Dermis microvascular lymphatic vessel endothelial cell (primary cell): ENCODE measurements around the gene DOC2A. TPM values are rescaled to one million over a fixed set of nuclear protein-coding genes. Genes with fewer than 3 reads are reported as not detected.

ENCODE experiments used
- DNase-seq, 2 donors: peaks; one replicate each; pipeline versions ENCODE4 v3.0.0 to v3.0.0-alpha.2; 2010; ENCODE audit warnings: low read depth in 2 of 2
- total RNA-seq: library from RNA; depleted of rRNA; stranded (reverse); fragments of >200 nt; gene quantifications from 2 replicates; pipeline ENCODE4 v1.2.1, GENCODE V29; 2014

The DOC2A gene
- total RNA-seq, 1 donor from 2014 or later, result under 0.01 TPM

DNA sequence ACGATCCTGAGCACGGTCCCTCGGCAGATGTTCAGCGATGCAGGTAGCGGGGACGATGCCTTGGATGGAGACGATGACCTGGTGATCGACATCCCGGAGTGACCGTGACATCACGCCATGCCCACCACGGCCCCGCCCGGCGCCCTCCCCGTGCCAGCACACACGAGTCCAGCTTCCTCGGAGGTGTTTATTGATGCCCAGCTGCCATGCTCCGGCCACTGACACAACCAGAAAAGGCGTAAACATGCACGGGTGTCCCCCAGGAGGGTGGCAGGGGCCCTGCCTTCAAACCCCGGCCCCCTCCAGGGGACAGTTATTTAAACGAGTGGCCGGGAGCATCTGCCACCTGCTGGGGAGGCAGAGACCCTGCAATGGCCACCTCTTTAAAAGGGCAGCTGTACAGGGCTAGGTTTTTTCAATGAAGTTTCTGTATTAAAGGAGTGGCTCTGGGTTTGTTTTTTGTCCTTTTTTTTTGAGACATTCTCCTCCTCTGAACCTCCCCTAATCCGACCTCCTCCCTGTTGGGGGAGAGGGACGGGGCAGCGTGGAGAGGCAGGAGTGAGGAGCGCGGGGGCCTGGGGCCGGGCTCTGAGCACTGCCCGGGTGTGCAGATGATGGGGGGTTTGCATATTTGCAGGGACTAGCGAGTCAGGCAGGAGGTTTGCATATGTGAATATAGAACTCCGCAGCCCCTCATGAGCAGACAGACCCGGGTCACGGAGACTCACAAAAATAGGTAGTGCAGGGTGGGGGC lies 5.3 kb downstream of the DOC2A start:
- DNase-seq, result peak; percentile 25 to 61

DNA sequence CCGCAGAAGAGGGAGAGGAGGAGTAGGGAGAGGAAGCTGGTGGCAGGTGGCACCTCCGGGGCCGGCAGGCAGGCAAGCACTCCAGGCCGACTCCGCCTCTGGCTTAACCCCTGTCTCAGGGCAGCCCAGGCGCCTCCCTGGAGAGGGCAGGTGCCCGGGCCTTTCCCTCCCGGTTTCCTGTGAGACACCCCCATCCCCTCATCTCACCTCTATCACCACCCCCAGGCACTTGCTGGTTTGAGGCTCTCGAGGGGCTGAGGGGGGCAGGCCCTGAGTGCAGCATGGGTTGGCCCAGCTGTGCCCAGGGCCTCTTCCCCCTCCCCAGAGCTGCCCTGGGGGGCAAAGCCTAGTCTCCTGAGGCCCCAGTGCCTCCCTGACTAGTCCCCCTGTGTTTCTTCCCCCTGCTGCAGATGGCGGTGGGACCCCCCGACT lies 6.0 kb downstream of the DOC2A start:
- no peak for DNase-seq

DNA sequence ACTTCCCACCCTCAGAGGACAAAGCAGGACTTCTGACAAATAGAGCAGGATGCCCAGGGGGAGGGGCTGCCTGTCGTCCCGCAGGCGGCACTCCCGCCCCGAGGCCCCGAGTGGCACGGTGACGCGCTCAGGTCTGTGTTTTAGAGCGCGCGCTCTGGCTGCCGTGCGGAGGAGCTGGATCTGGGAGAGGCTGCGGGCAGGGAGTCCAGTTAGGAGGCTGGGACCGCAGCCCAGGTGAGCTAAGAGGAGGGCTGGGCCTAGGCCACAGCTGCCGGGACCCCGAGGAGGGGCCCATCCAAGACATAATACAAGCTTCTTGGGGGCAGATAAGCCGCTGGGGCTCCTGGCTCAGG lies 6.4 kb downstream of the DOC2A start:
- DNase-seq, result no peak

DNA sequence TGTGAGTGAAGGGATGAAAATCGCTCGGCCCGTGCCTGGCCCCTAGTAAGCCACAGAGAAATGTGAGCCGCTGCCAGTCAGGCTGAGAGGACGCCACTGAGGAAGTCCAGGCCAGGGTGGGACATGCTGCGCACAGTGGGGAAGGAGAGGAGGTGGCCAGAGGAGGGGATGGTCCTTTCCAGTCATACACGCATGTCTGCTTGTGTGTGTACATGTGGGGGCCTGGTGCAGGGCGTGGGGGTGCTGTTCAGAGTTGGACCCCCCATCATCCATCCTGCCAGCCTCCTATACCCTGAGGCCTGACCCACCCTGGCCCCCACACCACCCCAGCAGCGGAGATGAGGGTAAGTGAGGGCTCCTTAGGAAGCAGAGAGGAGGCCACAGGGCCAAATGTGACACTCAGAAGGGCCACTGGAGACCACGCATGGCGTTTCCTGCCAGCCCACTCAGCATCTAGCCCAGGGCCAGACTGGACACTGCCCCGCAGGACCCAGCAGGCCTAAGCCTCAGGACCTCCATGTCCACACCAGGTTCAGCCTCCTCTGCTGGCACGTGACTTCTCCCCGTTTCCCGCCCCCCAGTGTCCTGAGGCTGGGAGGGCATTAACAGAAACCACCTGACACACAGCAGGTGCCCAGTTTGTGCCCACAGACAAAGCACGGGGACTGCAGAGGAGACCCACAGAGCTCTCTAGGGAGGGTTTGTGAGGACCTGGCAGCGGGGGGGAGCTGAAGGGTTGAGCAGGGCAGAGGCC lies 7.0 kb downstream of the DOC2A start:
- no peak for DNase-seq

DNA sequence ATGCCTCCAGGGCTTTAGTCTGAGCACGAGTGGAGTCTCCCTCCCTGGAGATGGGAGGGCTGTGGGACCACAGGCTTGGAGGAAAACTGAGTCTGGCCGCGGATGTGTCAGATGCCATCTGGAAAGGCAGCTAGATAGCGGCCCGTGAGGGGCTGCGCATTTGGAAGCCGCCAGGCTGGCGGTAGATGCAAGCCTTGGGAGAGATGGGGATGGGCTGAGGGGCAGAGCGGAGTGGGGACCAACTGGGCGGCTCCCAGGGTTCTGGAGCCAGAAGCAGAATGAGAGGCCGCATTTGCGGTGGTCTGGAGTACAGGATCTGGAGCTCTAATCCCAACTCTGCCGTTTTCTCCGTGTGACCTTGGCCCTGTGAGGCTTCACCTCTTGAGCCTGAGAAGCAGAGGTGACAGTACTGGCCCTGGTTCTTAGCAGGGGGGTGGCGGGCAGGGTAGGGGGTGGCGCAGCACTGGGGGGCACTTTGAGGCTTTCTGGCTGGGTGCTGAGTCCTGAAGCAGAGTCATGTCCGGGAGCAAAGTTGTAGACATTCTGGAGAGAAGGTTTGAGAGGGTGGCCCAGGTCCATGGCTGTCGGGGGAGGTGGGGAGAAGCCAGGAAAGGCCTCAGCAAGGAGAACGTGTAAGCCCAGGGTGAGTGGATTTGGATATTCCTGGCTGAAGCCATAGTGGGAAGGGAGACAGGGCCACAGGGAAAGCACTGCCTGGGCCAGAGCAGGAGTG lies 8.0 kb downstream of the DOC2A start:
- DNase-seq, result no peak

DNA sequence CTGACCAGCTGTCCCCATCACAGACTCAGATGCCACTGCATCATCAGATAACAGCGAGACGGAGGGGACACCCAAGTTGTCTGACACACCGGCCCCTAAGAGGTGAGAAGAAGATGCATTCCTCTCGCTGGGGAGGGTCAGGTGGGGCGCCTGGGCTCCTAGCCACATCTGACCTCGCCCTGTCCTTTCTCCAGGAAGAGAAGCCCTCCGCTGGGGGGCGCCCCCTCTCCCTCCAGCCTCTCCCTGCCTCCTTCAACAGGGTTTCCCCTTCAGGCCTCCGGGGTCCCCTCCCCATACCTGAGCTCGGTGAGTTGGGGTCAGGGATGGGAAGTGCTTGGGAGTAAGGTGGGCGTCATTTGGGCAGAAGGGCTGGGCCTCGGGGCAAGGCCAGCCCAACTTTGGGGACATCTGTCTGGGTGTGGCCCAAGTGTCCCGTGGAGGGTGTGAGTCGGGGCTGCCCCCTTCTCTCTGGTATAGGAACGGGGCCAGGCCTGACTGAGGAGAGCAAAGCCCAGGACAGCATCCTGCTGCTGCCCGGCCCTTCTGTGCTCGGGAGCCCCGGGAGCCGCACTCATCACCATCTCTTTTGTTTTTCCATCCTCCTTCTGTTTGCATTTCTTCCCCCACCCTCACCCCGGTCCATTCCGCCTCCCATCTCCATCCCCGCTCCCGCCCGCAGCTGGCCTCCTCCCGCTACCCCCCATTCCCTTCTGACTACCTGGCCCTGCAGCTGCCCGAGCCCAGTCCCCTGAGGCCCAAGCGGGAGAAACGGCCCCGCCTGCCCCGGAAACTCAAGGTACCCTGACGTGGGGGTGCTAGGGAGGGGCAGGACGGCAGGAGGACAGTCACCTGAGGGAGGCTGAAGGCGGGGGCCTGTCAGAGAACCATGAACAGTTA lies 9.8 kb downstream of the DOC2A start:
- no peak for DNase-seq

DNA sequence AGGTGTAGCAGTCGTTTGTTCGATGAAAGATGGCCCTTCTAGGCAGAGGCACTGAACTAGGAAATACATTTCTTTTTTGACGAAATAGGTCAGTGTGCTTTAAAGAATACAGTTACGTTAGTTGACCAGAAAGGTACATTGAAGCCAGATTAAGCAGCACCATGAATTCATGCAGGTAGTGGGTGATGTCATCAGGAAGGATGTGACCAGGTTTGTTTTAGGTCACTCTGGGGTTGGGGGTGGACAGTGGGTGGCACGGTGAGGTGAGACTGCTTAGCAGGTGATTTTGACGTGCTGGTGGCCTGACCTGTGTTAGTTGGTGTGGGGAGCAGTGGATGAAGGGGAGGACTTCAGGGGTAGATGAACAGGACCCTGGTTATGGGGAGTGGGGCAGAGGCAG lies 11.2 kb downstream of the DOC2A start:
- DNase-seq, result no peak

DNA sequence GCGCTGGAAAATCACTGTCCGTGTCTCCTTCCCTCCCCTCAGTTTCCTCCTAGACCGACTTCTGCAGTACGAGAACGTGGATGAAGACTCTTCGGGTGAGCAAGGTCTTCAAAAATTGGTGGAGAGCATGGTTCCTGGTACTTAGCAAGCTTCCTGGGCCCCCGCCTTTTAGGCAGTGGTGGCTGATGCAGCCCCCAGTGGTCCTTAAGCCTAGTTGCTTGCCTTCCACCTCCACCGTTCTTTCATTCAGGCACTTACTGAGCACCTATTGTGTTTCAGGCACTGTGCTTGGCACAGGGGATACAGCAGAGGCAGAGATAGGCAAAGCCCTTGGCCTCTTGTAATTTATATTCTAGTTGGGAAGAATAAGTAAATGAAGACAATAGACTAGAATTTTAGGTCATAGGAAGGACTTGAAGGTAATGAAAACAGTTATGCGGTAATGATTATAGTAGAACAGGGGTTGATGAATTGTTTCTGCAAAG lies 14.0 kb downstream of the DOC2A start:
- DNase-seq, result no peak

DNA sequence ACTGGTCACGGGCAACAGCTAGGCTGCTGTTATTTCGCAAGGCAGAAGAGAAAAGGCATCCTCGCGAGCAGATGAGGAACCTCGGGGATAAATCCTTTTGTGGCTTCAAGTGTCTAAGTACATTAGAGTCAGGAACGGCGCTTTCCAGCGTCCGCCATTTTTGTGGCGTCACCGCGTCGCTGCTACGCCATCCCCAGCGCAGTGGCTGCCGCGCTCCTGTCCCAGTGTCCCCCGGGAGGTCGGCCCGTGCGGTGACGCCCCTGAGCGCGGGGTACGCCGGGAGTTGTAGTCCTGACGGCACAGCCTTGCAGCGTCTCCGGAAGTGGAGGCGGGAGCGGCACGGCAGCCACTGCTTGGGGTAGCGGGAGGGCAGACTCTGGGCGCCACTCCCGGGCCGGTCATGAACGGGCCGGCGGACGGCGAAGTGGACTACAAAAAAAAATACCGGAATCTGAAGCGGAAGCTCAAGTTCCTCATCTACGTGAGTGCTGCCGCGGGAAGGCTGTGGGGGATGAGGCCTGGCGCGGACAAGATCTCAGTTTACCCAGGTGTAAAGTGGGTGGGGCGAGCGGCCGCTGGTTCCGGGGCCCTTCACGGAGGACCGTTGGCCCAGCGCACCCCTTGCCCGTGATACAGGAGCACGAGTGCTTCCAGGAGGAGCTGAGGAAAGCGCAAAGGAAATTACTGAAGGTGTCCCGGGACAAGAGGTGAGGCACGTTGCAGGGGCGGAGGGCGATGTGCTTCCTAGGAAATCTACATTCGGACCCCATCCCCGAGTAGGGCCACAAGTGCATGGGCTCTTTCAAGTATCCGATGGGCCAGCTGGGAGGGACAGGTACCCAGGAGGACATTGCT lies 14.7 kb downstream of the DOC2A start, which contains the start of gene INO80E:
TSS of gene INO80E (plus strand) at position 331 of the 855 bp plus-strand sequence. CDS start at position 401, 70 bp downstream.
- peak; percentile 89 to 96 for DNase-seq

DNA sequence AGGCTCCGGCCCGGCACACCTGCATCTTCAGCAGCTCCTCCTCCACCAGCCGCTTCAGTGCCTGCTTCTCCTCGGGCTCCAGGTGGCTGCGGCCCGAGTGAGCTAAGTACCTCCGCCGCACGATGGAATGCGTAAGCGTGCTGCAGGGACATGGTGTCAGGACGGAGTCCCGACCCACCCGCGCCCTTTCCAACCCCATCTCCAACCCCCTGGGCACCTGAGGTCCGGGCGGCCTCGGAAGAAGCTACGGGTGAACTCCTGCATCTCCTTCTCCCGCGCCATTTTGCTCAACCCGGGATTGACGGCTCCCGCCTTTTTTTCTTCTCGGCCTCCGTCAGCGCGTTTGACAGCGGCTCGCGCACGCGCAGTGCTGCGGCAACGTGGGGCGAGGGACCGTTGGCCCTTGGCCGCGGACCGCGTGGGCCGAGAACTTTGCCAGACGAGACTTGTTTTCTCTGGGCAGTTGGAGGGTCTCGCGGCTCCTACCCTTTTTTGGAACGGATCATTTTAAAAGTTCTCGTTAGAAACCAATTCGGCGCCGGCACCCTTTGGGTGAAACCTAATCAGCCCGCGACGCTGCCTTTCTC lies 15.4 kb downstream of the DOC2A start, which contains the start of gene HIRIP3:
TSS of gene HIRIP3 (minus strand) at position 294 of the 587 bp plus-strand sequence. CDS start at position 282, 12 bp downstream.
- peak; percentile 52 to 76 for DNase-seq

DNA sequence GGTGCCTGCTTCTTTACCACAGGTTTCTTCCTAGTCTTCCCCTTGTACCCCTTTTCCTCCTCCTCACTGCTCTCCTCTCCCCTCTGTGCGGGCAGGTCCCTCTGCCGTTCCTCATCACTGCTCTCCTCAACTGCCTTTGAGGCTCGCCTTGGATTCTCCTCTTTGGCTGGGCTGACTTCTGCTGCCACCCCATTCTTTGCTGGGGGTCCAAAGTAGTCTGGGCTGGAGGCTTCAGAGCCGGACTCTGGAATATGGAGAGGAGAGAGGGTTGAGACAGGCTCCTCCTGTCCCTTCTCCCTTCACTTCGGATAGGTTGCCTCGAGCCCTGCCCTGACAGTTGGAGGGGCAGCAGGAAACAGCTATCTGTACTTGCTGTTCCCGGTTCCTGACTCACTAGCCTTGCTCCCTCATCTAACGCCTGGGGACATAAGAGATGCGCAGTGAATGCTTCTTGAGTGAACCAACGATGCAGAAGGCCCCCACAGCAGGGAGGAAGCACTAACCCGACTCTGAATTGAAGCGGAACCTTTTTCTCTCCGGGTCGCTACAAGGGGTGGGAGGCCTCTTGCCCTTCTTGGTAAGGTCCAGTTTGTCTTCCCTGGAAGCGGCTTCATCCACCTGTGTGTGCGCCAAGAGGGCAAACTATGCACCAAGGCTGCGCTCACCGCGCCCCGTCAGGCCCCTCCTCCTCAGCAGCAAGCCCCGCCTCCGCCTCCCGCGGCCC lies 16.1 kb downstream of the DOC2A start:
- DNase-seq, result peak in 1 of 2 donors; percentile 32

DNA sequence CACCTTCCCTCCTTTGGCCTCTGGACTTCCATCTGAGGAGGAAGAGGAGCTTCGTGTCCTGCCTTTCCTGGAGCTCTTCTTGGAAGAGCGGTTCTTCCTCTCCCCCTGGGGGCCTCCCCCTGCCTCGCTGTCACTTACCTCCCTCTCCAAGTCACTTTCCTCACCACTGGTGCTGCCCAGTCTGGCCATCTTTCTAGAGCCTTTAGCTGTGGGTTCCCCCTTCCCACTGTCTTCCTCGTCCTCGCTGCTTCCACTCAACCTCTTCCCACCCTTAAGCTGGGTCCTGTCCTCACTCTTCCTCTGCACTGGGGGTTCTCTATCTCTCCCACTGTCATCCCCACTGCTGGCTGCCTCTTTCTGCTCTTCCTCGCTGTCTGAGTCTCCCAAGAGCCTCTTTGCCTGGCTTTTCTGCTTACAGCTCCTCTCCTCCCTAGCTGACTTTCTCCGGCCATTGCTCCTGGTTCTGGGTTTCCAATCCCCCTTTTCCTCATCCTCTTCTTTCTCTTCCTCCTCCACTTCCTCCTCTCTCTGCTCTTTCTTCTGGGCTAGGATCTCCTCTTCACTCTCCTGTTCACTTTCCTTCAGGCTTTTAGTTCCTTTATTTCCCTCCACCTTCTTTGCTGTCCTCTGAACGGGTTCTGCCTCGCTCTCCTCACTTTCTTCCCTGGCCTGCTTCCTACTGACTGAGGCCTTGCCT lies 16.8 kb downstream of the DOC2A start:
- no peak for DNase-seq

DNA sequence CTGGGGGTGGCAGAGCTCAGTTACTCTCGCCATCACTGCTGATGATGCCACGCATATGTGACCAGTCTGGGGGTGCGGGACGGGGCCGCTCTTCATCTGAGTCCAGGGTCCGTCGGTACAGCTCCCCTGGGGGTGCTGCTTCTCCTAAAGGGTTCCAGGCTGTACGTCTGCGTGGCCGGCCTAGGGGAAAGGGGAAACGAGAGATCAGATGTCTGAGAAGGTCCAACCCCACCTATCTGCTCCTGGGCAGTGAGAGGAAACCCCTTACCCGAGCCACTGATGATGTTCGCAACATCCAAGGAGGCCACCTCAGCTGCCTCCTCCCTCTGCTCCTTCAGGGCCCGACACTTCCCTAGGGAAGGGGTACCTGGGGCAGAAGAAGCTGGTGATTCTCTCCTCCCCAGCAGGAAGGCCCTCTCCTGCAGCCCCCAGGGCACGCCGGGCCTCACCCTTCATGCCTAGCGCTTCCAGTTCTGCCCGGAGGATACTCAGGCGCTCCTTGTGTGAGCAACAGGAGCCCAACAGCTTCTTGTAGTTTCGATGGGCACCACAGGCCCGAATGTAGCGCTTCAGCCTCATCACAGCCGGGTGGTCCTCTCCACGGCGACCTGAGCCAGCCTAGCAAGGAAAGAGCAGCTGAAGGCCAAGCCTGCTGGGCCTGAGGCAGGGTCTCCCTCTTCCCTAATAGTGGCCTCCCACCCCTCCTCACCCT lies 17.5 kb downstream of the DOC2A start:
- no peak for DNase-seq

DNA sequence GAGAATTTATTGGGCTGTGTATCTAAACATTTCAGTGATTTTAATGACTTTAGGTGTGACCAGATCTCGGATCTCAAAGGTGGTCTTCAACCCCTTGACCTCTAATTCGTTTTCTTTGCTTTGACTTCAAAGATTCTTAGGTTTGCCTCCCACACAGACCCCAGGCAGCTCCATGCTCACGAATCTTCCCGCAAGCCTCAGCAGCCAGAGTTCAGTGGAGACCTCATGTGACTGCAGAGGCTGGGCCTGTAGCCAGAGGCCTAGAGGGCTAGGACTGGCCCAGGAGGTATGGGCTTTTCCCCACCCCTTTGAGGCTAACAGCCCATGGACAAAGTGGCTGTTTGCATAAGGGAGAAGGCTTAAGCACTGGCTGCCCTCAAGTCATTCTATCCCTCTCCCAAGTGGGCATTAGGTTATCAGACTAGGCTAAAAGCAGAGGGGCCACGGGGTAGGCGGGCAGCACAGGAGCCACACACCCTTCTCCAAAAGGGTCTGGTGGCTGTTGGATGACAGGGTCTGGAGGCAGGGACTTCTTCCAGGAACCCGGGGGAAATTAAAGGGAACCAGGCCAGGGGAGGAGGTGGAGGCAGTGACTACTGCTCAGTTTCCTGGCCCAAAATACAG lies 18.4 kb downstream of the DOC2A start:
- DNase-seq, result no peak

DNA sequence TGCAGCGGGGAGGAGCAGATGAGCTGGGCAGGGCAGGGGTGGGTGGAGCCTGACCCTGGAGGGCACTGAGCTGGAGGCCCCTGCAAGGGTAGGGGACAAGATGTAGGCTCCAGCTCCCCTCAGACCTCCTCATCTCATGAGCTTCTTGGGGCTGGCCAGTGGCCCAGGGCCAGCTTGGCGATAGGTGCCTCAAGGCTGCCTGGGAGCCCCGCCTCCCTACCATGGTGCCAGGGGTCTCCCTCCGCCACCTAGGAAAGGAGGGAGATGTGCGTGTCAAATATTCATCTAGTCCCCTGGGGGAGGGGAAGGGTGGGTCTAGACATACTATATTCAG lies 19.3 kb downstream of the DOC2A start:
- DNase-seq, result no peak

DNA sequence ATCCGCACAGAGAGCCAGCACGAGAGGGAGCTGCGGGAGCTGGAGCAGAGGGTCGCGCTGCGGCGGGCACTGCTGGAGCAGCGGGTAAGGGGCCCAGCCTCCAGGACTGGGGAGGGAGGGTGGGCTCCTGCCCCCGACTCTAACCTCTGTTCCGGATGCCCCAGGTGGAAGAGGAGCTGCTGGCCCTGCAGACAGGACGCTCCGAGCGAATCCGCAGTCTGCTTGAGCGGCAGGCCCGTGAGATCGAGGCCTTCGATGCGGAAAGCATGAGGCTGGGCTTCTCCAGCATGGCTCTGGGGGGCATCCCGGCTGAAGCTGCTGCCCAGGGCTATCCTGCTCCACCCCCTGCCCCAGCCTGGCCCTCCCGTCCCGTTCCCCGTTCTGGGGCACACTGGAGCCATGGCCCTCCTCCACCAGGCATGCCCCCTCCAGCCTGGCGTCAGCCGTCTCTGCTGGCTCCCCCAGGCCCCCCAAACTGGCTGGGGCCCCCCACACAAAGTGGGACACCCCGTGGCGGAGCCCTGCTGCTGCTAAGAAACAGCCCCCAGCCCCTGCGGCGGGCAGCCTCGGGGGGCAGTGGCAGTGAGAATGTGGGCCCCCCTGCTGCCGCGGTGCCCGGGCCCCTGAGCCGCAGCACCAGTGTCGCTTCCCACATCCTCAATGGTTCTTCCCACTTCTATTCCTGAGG lies 19.8 kb downstream of the DOC2A start:
- DNase-seq, result no peak

DNA sequence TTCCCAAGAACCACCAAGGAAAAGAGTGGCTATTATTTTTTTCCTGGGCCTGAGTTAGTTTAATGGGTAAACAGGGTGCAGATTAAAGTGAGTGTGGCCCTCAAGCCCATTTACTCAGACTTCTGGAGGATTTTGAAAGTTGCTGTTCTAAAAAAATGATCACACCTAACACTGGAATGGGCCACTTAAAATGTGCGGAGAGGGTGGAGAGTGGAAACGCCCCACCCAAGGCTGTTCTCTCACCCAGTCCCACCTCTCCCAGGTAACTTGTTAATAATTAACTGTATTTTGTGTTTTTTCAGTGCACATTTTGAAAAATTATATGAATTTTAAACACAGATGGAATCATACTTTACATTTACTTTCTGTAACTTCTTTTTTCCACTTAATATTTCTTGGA lies 20.8 kb downstream of the DOC2A start:
- DNase-seq, result no peak
